Stomach (tissue), 4 donors: Measurements from ENCODE around the gene GNG7.

Source experiments
- CTCF ChIP-seq, 7 experiments: fragments of 450-650 bp in 4 of 7; fragments of 200-600 bp in 3 of 7; sonication (generic) in 3 of 7; IDR thresholded peaks; one replicate each; pipeline ENCODE4 v1.5.1; 2016 to 2019; ENCODE audit warnings: antibody characterized with exemption in 7 of 7, control low read depth in 2 of 7, mild to moderate bottlenecking in 1 of 7
- EP300 ChIP-seq: sonication (generic); formaldehyde crosslinking; IDR thresholded peaks from one replicate; pipeline ENCODE4 v1.6.1; 2017; ENCODE audit warnings: antibody characterized with exemption
- POLR2A ChIP-seq, 4 donors: fragments of 450-650 bp; IDR thresholded peaks; one replicate each; pipeline ENCODE4 v1.6.1; 2016; ENCODE audit warnings: antibody characterized with exemption in 4 of 4, control low read depth in 2 of 4, mild to moderate bottlenecking in 1 of 4, moderate library complexity in 1 of 4
- POLR2AphosphoS5 ChIP-seq, 3 donors: sonication (generic); formaldehyde crosslinking; IDR thresholded peaks; one replicate each; pipeline ENCODE4 v1.6.1; 2016; ENCODE audit warnings: antibody characterized with exemption in 3 of 3

- TF ChIP-seq CTCF (IDR thresholded peaks at IDR 0.05) (no peak), POLR2A (IDR thresholded peaks at IDR 0.05) (no peak), EP300 (no peak), POLR2AphosphoS5 (IDR thresholded peaks at IDR 0.05) (no peak)
Measured at GRCh38 chr19:2538096-2538757, 164.3 kb downstream of the GNG7 start.
